Measurements from ENCODE around the gene RNF31. TPM values are rescaled to one million over a fixed set of nuclear protein-coding genes. Genes with fewer than 3 reads are reported as not detected.

The RNF31 gene
- total RNA-seq, 2 experiments from 2014 or later, result 37.8 to 57.8 TPM

GRCh38 chr14:24171422-24172260 is 24.3 kb downstream of the RNF31 start, which contains the start of gene REC8:
REC8 (plus strand) TSS chr14:24172080; CDS start chr14:24172553, 473 bp downstream.
- H3K4me2 ChIP-seq (ENCODE audit: low read length), result no peak within 1 kb of the TSS
- no peak within 1 kb of the TSS for H2AFZ ChIP-seq (ENCODE audit: low read length)
- no peak within 1 kb of the TSS for H3K27ac ChIP-seq (ENCODE audit: low read depth, low read length, poor library complexity, severe bottlenecking)
- BruUV-seq (replicated peaks), result no TSS peak
- 0 out of 2 replicates have a peak, but pooled peaks cover 1% of the 10 kb centered on the region for H3K36me3 ChIP-seq (ENCODE audit: insufficient read depth, low read length)
- POLR2A ChIA-PET, result no interaction called here
- H3K9me2 ChIP-seq (ENCODE audit: insufficient read depth, low read length), result no peaks in the 10 kb centered on the region
- CTCF ChIA-PET (ENCODE audit: unreplicated experiment), result no interaction called here
- no peaks in the 10 kb centered on the region for H4K20me1 ChIP-seq (ENCODE audit: insufficient read depth, low read length)
- H3K9me3 ChIP-seq (ENCODE audit: low read length), result no peaks in the 10 kb centered on the region
- no peak for DNase-seq (ENCODE audit: low spot score)
- no peaks in the 10 kb centered on the region for H3K79me2 ChIP-seq (ENCODE audit: insufficient read depth, low read depth, low read length)
- TF ChIP-seq CTCF (conservative IDR thresholded peaks at IDR 0.05; ENCODE audit: low read length) (no peak), EZH2phosphoT487 (IDR thresholded peaks at IDR 0.05; ENCODE audit: borderline replicate concordance, low read depth, low read length) (no peak)
- no peak within 1 kb of the TSS for H3K4me3 ChIP-seq (ENCODE audit: low read depth, low read length, poor library complexity, severe bottlenecking)
- no peaks in the 10 kb centered on the region for H3K4me1 ChIP-seq (ENCODE audit: insufficient read depth, low read length, poor library complexity, severe bottlenecking)
- intact Hi-C loops (cut with micrococcal nuclease; ENCODE audit: unreplicated experiment), result no loop called here

GRCh38 chr14:24172261-24172860 is 25.1 kb downstream of the RNF31 start:
- no peak for DNase-seq (ENCODE audit: low spot score)
- Histone ChIP-seq H3K79me2 (ENCODE audit: insufficient read depth, low read depth, low read length) (no peaks in the 10 kb centered on the region), H3K4me2 (ENCODE audit: low read length) (no peak overlapping the region), H3K9me3 (ENCODE audit: low read length) (no peaks in the 10 kb centered on the region), H2AFZ (ENCODE audit: low read length) (no peak overlapping the region), H4K20me1 (ENCODE audit: insufficient read depth, low read length) (no peaks in the 10 kb centered on the region), H3K4me1 (ENCODE audit: insufficient read depth, low read length, poor library complexity, severe bottlenecking) (no peaks in the 10 kb centered on the region), H3K4me3 (ENCODE audit: low read depth, low read length, poor library complexity, severe bottlenecking) (no peak overlapping the region), H3K27ac (ENCODE audit: low read depth, low read length, poor library complexity, severe bottlenecking) (no peak overlapping the region), H3K9me2 (ENCODE audit: insufficient read depth, low read length) (no peaks in the 10 kb centered on the region), H3K36me3 (ENCODE audit: insufficient read depth, low read length) (no peaks in the 10 kb centered on the region)
- CTCF ChIA-PET (ENCODE audit: unreplicated experiment), result interaction anchor here (1.3 kb wide), 1 partner anchor 11 kb away, joined by 3 read pairs; the partner anchor contains the start of gene IRF9
- BruUV-seq (replicated peaks), result no TSS peak
- POLR2A ChIA-PET, result no interaction called here
- intact Hi-C loops (cut with micrococcal nuclease; ENCODE audit: unreplicated experiment), result no loop called here
- TF ChIP-seq CTCF (conservative IDR thresholded peaks at IDR 0.05; ENCODE audit: low read length) (no peak), EZH2phosphoT487 (IDR thresholded peaks at IDR 0.05; ENCODE audit: borderline replicate concordance, low read depth, low read length) (no peak)

Data from OCI-LY7 (cell line).